Stimulated activated CD8-positive, alpha-beta memory T cell treated with anti-CD3 and anti-CD28 coated beads, Interleukin-2, amount 100 ng/mL, for 48 hours (primary cell): Measurements from ENCODE around the gene PRMT6.
"Not testable (repeated sequence)": the region's sequence is repeated elsewhere in the genome, so short reads cannot be mapped to it uniquely, and the experiment has no call there.

Experiments
- DNase-seq, 2 donors: peaks; one replicate each; pipeline ENCODE4 v3.0.0-alpha.2; 2020; ENCODE audit warnings: low read depth in 2 of 2

PRMT6 gene

DNA sequence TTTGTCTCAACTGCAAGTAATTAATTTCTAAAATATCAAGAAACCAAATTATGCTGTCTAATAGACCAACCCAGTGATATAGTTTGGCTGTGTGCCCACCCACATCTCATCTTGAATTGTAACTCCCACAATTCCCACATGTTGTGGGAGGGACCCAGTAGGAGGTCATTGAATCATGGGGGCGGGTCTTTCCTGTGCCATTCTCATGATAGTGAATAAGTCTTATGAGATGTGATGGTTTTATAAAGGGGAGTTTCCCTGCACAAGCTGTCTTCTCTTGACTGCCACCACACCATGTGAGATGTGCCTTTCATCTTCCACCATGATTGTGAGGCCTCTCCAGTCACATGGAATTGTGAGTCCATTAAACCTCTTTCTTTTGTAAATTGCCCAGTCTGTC lies 36.9 kb downstream of the PRMT6 start:
- not testable (repeated sequence) for DNase-seq

DNA sequence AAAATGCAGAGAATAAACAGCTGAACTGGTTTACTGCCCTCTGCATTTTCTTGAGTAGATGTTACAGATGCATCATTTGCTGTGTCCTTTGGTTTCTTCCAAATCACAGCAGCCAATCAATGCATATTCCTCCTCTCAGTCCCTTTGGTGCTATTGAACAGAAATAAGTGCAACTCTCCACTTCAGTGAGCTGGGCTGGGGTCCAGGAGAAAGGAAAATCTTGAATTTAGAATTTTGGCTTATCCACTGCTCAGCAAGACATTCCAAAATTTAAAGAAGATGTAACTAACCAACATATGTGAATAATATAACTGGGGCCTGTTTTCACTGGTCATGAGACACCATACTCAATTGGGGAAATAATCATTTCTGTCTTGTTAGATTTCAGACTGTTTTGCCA lies 39.2 kb downstream of the PRMT6 start:
- DNase-seq, result no peak

DNA sequence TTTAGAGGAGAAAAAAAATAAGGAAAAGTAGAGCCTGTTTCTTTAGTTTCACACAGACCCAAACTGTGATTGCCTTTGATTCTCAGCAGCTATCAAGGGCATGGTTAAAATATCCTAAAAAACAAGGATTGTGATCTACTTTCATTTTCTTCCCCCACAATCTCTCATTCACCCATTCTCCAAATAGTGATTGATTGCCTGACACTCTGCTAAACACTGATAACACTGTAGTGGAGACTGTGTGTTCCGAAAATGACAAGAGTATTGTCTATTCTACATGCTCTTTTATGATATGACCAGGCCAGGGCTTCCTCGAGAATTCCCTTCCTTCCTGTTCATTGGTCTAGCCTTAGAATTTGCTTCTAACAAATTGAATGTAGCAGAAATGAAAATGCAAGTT lies 40.2 kb downstream of the PRMT6 start:
- DNase-seq, result no peak

DNA sequence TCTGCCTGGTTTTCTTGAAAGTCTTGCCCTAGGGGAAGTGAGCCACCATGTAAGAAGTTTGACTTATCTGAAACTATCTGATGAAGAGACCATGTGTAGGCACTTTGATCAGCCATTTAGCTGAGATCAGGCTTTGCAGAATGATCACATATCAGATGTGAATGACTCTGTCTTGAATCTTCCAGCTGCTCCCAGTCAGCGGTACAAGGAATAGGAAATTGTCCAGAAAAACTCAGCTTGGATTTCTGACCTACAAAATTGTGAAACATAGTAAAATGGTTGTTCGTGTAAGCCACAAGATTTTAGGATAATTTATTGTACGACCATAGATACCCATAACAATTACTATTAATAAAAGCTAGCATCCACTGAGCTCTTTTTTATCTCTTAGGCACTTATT lies 42.5 kb downstream of the PRMT6 start:
- DNase-seq, result no peak

DNA sequence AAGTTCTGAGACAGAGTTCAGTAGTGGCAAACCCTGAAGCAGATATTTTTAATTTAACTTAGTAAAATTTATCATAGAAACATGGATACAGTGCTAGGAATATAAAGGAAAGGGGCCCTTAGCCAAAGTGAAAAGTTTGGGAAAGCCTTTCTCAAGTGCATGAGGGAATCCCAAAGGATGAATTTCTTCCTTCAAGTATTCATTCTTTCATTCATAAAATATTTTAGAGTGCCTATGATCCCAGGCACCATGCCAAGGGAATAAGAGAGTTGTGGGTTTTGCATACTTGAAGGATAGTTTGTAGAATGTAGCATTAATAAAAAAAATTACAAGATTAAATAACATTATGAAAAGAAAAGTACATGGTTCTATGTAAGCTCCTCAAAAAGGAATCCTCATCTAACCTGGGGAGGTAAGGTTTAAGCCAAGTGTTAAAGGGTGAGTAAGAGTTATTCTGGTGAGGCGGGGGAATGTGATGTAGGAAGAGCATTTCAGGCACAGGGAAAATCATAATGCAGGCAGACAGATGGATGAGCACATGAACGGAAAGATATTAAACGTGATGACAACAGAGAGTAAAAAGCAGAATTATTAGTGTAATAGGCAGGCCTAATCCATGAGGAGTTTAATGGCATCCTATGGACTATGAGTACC lies 44.0 kb downstream of the PRMT6 start:
- no peak for DNase-seq

DNA sequence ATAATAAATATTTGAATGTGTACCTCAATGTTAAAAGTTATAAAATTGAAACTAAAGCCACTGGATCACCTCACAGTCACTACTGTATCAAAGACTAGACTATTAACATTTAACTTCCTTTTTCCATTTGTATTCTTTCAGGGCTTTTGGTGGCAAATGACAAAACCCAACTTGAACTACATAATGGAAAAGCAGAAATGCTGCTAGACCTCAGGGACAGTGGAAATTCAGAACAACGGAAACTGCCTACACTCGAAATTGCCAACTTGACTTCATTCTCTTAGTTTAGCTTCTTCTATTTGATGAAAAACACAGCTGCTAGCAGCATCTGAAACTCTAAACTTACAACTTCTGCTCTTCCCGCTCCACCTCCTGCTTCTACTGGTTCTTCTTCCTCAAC lies 49.4 kb downstream of the PRMT6 start:
- no peak for DNase-seq
